DLD1 (cell line): Measurements from ENCODE around the gene IQGAP3.

Source experiments
- in situ Hi-C: cut with HindIII; loops from 2 replicates; pipeline ENCODE4 v1.10.0; 2017; ENCODE audit warnings: low sequenced_read_pairs

The IQGAP3 gene

GRCh38 chr1:156595016-156595415, 22.7 kb upstream of the IQGAP3 start:
- in situ Hi-C loops, result no loop called here

DNA sequence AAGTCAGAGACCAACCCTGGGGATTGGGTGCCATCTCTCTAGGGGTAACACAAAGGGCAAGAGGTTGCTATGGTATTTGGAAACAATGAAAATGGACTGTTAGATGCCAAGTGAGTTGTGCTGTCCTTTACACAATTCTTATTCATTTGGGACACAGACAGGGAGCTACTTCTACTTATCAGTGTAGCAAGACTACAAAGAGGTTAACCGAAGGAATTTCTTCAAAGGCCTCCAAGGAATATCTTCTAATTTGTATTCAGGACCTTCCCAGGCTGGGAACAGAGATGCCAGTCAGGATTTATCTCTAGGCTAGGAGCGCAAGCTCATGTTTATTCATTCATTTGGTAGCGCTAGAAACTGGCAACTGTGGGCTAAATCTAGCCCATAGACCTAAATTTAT, 21.8 kb upstream of the IQGAP3 start:
- in situ Hi-C loops, result no loop called here

DNA sequence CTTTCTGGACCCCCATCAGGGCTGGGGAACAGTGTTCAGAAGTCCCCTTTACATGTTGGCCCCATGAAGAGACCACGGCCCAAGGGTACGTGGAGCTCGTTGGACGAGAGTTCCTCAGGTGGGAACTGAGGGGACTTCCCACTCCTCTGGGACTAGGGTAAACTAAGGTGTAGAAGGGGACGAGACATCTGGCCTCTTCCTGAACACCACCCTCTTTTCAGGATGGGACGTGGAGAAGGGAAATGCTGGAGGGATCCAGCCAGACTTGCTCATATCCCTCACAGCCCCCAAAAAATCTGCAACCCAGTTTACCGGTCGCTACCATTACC, 21.3 kb upstream of the IQGAP3 start:
- in situ Hi-C loops, result no loop called here

DNA sequence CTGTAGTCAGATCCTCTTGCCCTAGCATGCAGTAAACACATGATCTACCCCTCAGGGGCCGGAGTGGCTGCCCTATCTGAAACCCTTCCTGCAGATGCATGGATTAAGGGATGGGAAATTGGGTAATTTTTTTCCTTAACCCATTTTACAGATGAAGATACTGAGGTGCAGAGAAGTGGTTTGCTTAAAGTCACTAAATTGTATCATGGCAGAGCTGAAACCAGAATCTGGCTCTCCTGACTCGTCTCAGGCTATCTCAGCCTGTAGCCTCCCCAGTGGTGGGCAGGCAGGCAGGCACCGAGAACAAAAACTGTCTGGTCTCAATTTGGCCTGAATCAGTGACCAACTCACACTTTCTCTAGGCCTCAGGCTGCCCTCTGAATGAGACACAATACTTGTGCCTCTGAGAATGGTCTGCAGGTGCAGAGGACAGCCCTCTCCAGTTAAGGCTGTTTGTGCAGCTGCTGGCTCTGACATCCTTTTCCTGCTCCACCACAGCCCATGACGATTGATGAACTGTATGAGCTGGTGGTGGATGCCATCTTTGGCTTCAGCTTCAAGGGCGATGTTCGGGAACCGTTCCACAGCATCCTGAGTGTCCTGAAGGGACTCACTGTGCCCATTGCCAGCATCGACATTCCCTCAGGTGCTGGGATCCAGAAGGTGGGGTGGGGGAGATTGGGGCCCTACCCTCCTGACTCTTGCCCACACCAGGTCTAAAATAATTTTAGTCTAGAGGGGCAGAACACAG, 20.7 kb upstream of the IQGAP3 start:
- in situ Hi-C loops, result no loop called here

DNA sequence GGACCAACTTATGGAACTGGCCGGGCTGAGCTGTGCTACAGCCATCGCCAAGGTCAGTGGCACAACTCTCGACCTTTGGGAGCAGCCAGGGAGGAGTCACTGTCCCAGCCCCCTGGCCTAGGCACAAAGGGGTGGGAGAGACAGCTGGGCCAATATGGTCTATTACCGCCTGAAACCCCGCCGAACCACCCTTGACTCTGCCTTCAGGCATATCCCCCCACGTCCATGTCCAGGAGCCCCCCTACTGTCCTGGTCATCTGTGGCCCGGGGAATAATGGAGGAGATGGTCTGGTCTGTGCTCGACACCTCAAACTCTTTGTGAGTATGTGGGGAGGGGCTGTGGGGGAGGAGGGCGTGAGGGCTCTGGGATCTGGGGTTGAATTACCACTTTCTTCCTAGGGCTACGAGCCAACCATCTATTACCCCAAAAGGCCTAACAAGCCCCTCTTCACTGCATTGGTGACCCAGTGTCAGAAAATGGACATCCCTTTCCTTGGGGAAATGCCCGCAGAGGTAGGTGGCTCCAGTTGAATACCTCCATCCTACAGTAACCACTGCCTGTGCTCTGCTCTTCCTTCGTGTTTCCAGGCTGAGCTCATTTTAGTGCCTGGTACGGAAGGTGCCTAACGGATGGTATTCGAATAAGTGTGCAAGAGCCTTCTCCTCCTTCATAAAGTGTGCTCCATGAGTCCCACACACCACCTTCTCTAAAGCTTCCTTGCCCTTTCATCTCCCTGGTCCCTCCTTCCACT, 20.0 kb upstream of the IQGAP3 start:
- in situ Hi-C loops, result no loop called here

- in situ Hi-C loops, result no loop called here
Observed at GRCh38 chr1:156591432-156592157, 19.2 kb upstream of the IQGAP3 start, which contains the start of gene NAXE. Gene NAXE (plus strand): TSS chr1:156591776. CDS start chr1:156591805, 29 bp downstream.

GRCh38 chr1:156591181-156591431, 18.7 kb upstream of the IQGAP3 start:
- in situ Hi-C loops, result no loop called here

- in situ Hi-C loops, result no loop called here
Observed at GRCh38 chr1:156590326-156591180, 18.2 kb upstream of the IQGAP3 start.

- in situ Hi-C loops, result loop anchor here (10.0 kb wide), 1 partner anchor 65 kb away; no protein-coding TSS in a partner anchor
Observed at GRCh38 chr1:156589546-156589945, 17.2 kb upstream of the IQGAP3 start.

DNA sequence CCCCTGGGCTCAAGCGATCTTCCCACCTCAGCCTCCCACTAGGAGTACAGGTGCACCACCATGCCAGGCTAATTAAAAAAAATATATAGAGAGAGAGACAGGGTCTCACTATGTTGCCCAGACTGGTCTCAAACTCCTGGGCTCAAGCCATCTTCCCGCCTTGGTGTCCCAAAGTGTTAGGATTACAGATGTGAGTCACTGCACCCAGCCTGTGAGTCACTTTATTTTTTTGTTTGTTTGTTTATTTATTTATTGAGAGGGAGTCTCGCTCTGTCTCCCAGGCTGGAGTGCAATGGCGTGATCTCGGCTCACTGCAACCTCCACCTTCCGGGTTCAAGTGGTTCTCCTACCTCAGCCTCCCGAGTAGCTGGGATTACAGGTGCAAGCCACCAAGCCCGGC, 15.6 kb upstream of the IQGAP3 start:
- in situ Hi-C loops, result loop anchor here (10.0 kb wide), 1 partner anchor 63 kb away; no protein-coding TSS in a partner anchor

- in situ Hi-C loops, result loop anchor here (10.0 kb wide), 1 partner anchor 62 kb away; no protein-coding TSS in a partner anchor
Observed at GRCh38 chr1:156586892-156587477, 14.6 kb upstream of the IQGAP3 start.

DNA sequence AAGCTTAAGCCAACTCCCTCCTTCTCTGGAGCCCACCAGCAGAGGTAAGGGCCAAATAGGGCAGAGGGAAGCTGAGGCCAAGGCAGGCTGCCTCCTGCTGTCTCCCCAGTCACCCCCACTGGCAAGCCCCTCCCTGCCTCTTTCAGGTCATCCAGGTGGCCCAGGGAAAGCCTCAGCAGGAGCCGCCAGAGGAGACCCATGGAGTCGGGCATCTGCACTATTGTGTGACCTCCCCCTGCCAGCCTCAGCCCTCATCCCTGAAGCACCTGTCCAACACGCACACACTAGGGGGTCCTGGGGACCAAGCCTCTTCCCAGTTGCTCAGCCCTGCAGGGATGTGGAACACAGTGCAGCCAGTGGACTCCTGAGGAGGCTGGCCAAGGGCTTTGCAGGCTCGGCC, 14.0 kb upstream of the IQGAP3 start:
- in situ Hi-C loops, result loop anchor here (10.0 kb wide), 1 partner anchor 62 kb away; no protein-coding TSS in a partner anchor

GRCh38 chr1:156584813-156585212, 12.4 kb upstream of the IQGAP3 start:
- in situ Hi-C loops, result loop anchor here (10.0 kb wide), 1 partner anchor 60 kb away; no protein-coding TSS in a partner anchor

GRCh38 chr1:156583821-156584622, 11.7 kb upstream of the IQGAP3 start:
- in situ Hi-C loops, result loop anchor here (10.0 kb wide), 1 partner anchor 59 kb away; no protein-coding TSS in a partner anchor

GRCh38 chr1:156582388-156583017, 10.1 kb upstream of the IQGAP3 start:
- in situ Hi-C loops, result loop anchor here (10.0 kb wide), 1 partner anchor 58 kb away; no protein-coding TSS in a partner anchor

- in situ Hi-C loops, result loop anchor here (10.0 kb wide), 1 partner anchor 57 kb away; no protein-coding TSS in a partner anchor
Observed at GRCh38 chr1:156581661-156582387, 9.5 kb upstream of the IQGAP3 start.

GRCh38 chr1:156579472-156579871, 7.1 kb upstream of the IQGAP3 start, which contains the start of gene TTC24:
Gene TTC24 (plus strand): TSS chr1:156579723. CDS start chr1:156581365, 1,642 bp downstream.
- in situ Hi-C loops, result no loop called here

DNA sequence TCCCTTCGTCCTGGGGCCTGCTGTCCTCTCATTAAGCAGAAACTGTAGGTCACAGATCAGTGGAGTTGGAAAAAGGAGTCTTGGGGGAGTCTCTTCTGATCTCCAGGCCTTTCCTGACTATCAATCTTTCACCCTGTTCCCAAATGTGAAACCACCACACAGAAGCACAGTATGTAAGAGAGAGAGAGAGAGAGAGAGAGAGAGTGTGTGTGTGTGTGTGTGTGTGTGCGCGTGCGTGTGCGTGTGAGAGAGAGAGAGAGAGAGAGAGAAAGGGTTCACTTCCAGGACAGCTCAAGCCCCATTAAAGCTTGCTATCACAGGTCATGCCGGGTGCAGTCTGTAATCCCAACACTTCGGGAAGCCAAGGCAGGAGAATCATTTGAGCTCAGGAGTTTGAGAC, 5.7 kb upstream of the IQGAP3 start:
- in situ Hi-C loops, result no loop called here
